Measurements from ENCODE around the gene LAG3.

LAG3 gene

GRCh38 chr12:6824085-6824775, 51.9 kb downstream of the LAG3 start:
- no peak for DNase-seq

- no peak for DNase-seq
These were observed 52.6 kb downstream of the LAG3 start for GRCh38 chr12:6824901-6825381.

- peak; percentile 72 to 77 for DNase-seq
These were observed 53.2 kb downstream of the LAG3 start for GRCh38 chr12:6825398-6826124.

DNA sequence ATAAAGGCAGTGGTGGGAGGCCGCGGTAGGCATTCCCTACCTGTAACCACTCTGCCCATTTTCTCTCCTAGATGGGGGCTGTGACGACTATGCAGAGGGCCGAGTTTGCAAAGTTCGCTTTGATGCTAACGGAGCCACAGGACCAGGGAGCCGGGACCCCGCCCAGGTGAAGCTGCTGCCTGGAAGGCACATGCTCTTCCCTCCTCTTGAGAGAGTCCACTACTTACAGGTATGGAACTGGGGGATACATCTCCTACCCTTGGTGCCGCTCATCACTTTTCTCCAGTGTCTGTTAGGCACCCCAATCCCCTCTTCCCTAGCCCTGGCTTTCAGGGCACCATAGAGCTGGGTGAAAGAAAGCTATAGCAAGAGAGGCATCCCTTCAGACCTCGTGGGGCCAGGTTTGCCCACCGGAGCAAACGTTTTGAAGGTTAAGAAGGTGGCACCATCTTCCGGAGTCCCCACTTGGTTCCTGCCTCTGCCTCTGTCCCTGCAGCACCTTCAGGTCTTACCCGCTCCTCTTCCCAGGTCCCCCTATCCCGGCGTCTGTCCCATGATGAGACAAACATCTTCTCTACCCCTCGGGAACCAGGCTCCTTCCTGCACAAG, 53.9 kb downstream of the LAG3 start:
- DNase-seq = no peak

DNA sequence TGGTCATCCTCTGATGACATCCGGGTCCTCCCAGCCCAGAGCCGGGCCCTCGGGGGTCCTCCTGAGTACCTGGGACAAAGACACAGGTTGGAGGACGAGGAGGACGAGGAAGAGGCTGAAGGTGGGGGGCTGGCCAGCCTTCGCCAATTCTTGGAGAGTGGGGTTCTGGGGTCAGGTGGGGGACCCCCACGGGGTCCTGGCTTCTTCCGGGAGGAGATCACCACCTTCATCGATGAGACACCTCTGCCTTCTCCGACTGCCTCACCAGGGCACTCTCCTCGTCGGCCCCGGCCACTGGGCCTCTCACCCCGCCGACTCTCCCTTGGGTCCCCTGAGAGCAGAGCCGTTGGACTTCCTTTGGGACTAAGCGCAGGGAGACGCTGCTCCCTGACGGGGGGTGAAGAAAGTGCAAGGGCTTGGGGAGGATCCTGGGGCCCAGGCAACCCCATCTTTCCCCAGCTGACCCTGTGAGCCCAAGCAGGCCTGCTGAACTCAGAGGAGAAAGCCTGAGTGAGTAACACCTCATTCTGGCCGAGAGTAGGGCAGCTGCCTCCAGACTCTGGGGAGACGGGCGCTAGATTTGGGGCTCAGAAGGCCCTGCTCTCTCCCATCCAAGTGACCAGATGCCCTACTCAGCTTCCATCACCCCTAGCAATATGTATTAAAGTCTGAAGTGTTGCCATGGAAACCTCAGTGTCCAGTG, 54.6 kb downstream of the LAG3 start:
- no peak for DNase-seq

DNA sequence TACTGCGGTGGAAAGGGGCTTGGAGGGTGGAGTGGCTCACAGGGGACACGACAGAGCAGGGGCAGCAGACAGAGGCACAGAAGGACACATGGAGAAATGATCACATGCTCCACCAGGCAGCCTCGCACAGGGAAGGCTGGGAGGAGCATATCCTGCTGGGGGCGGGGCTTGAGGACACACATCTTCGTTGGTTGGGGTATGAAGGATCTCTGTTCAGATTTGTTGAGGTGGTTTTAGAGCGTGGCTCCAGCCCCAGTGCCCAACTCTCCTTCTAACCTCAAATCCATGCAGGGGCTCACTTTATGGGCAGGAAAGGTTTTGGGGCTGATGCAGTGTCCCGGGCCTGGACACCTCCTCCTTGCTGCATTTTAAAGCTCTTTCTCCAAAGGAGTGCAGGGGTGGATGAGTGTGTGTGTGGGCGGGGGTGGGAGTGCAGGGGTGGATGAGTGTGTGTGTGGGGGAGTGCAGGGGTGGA, 55.2 kb downstream of the LAG3 start:
- DNase-seq = peak; percentile 13 to 42

Measured in AML-193 (cell line).